Measurements from ENCODE around the gene SHPK. TPM values are rescaled to one million over a fixed set of nuclear protein-coding genes. Genes with fewer than 3 reads are reported as not detected.

Gene SHPK
- polyA plus RNA-seq, 1 experiment: 5.6 TPM

DNA sequence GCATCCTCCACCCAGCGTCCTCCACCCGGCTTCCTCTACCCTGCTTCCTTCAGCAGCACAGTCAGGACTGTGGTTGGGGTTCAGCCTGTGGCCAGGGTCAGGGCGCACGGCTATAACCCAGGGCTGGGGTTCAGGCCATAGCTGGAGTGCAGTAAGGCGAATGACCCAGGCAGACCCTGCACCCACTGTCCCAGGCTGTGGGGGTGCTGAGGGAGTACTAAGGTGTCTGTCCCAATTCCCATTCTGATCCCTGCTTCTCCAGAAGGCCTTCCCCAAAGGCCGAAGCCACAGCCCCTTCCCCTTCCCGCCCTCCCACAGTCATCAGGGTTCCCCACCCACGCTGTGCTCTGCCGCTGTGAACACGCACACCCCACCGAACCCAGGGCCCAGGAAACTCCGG, 45.0 kb upstream of the SHPK start:
- Histone ChIP-seq H3K36me3 (ENCODE audit: control insufficient read depth, insufficient read depth, low read length) (no peaks in the 10 kb centered on the region), H3K27me3 (ENCODE audit: control insufficient read depth, insufficient read depth, low read length) (no peaks in the 10 kb centered on the region), H3K4me3 (ENCODE audit: low read depth, low read length) (no peak overlapping the region)
- POLR2A ChIA-PET: no interaction called here
- CTCF ChIA-PET: no interaction called here
- DNase-seq (ENCODE audit: low read depth): no peak
- no peak for TF ChIP-seq CTCF (IDR thresholded peaks at IDR 0.05; ENCODE audit: insufficient read depth, low read depth, low read length)

GRCh38 chr17:3679531-3680126, 43.6 kb upstream of the SHPK start:
- H3K27me3 ChIP-seq (ENCODE audit: control insufficient read depth, insufficient read depth, low read length): no peaks in the 10 kb centered on the region
- TF ChIP-seq CTCF (IDR thresholded peaks at IDR 0.05; ENCODE audit: insufficient read depth, low read depth, low read length): no peak
- ChIA-PET CTCF (interaction anchor here (0.6 kb wide), 1 partner anchor 821 kb away, joined by 3 read pairs; no protein-coding TSS in a partner anchor), POLR2A (no interaction called here)
- H3K4me3 ChIP-seq (ENCODE audit: low read depth, low read length): no peak overlapping the region
- no peaks in the 10 kb centered on the region for H3K36me3 ChIP-seq (ENCODE audit: control insufficient read depth, insufficient read depth, low read length)
- DNase-seq (ENCODE audit: low read depth): no peak

GRCh38 chr17:3678821-3679530, 42.9 kb upstream of the SHPK start:
- DNase-seq (ENCODE audit: low read depth): no peak
- ChIA-PET POLR2A (no interaction called here), CTCF (interaction anchor here (0.6 kb wide), 1 partner anchor 150 kb away, joined by 3 read pairs; no protein-coding TSS in a partner anchor)
- H3K27me3 ChIP-seq (ENCODE audit: control insufficient read depth, insufficient read depth, low read length): no peaks in the 10 kb centered on the region
- TF ChIP-seq CTCF (IDR thresholded peaks at IDR 0.05; ENCODE audit: insufficient read depth, low read depth, low read length): no peak
- H3K4me3 ChIP-seq (ENCODE audit: low read depth, low read length): no peak overlapping the region
- no peaks in the 10 kb centered on the region for H3K36me3 ChIP-seq (ENCODE audit: control insufficient read depth, insufficient read depth, low read length)

DNA sequence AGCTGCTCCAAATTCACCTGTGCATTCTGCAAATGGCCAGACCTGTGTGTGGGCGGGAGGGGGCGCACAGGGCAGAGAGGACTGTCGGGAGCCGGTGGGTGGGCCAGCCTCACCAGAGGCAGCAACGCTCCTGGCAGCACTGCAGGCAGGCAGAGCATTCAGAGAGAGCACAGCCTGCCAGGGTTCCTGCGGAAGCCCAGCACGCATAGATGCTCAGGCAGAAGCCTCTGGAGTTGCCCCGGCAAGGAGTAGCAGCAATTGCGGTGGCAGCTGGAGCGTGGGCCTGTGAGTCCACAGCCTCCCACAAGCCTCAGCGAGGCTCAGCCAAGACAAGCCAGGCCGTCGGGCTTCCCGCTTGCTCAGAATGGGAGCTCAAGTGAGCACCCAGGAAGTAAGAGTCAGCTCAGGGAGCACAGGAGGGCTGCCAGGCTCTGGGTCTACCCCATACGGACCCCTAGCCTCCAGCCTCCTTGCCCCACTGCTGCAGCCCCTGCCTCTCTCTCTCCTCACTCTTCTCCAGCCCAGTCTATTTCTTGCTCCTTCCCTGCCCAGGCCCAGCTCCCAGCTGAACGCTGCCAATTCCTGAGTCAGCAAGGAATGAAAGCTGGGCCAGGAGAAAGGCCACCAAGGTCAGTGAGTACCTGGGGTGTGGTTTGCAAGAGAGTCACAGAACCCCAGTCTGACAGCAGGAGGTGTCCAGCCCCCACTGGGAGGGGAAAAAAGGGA, 42.2 kb upstream of the SHPK start:
- ChIA-PET POLR2A (no interaction called here), CTCF (interaction anchor here (0.6 kb wide), 2 partner anchors 23 to 151 kb away, joined by 3 read pairs; no protein-coding TSS in a partner anchor)
- Histone ChIP-seq H3K27me3 (ENCODE audit: control insufficient read depth, insufficient read depth, low read length) (no peaks in the 10 kb centered on the region), H3K36me3 (ENCODE audit: control insufficient read depth, insufficient read depth, low read length) (no peaks in the 10 kb centered on the region), H3K4me3 (ENCODE audit: low read depth, low read length) (no peak overlapping the region)
- no peak for DNase-seq (ENCODE audit: low read depth)
- TF ChIP-seq CTCF (IDR thresholded peaks at IDR 0.05; ENCODE audit: insufficient read depth, low read depth, low read length): no peak

DNA sequence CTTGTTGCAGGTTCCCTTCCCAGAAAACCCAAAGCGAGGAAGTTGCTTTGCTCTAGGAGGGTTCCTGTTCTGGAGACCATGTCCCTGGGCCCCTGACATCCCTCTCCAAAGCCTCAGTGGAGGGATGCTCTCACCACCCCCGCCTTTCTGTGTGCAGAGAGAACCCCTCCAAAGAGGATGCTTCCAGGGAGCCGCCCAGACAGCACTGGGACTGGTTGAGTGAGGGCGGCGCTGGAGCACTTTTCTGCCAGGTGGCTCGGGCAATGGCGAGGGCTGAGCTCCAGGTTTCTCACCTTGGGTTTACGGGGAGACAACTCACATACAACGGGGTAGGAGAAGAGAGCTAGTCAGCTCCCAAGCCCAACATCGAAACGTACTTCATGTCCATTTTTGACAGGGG, 39.8 kb upstream of the SHPK start:
- DNase-seq (ENCODE audit: low read depth): no peak
- POLR2A ChIA-PET: no interaction called here
- CTCF ChIA-PET: no interaction called here
- H3K36me3 ChIP-seq (ENCODE audit: control insufficient read depth, insufficient read depth, low read length): no peaks in the 10 kb centered on the region
- no peak for TF ChIP-seq CTCF (IDR thresholded peaks at IDR 0.05; ENCODE audit: insufficient read depth, low read depth, low read length)
- H3K4me3 ChIP-seq (ENCODE audit: low read depth, low read length): no peak overlapping the region
- H3K27me3 ChIP-seq (ENCODE audit: control insufficient read depth, insufficient read depth, low read length): no peaks in the 10 kb centered on the region
